GM10248 (cell line): Measurements from ENCODE around the gene CRY2.
"Not testable (repeated sequence)": the region's sequence is repeated elsewhere in the genome, so short reads cannot be mapped to it uniquely, and the experiment has no call there.

Source experiments
- CTCF ChIA-PET: fragments of 300-600 bp; sonication (Branson Sonifier 250); formaldehyde crosslinking; extraction: SDS; loops from one replicate; lab custom pipeline; 2021; ENCODE audit warnings: antibody characterized with exemption; lab: Yijun Ruan, JAX
- POLR2A ChIA-PET: fragments of 350-650 bp; sonication (Branson Sonifier 250); formaldehyde crosslinking; extraction: SDS; loops from one replicate; lab custom pipeline; 2020; ENCODE audit warnings: antibody characterized with exemption; lab: Yijun Ruan, JAX
- DNase-seq: peaks from one replicate; pipeline ENCODE4 v3.0.0; 2012; ENCODE audit errors: extremely low spot score
- CTCF ChIP-seq: IDR thresholded peaks from 2 replicates; pipeline ENCODE4 v1.5.1; 2012; ENCODE audit warnings: mild to moderate bottlenecking, low read depth; ENCODE audit errors: extremely low read depth, missing control alignments, control extremely low read depth

The CRY2 gene

GRCh38 chr11:45899448-45900174 lies 52.3 kb downstream of the CRY2 start:
- no peak for TF ChIP-seq CTCF
- POLR2A ChIA-PET, result interaction anchor here (1.0 kb wide), 1 partner anchor 15 kb away, joined by 3 read pairs; no protein-coding TSS in a partner anchor
- DNase-seq, result peak; percentile 83
- CTCF ChIA-PET, result interaction anchor here (1.1 kb wide), 1 partner anchor 40 kb away, joined by 3 read pairs; no protein-coding TSS in a partner anchor

GRCh38 chr11:45900175-45900800 lies 53.0 kb downstream of the CRY2 start:
- CTCF ChIA-PET, result interaction anchor here (1.4 kb wide), 1 partner anchor 14 kb away, joined by 3 read pairs; no protein-coding TSS in a partner anchor
- DNase-seq, POLR2A ChIA-PET: not testable (repeated sequence)

- DNase-seq, result no peak
- no peak for TF ChIP-seq CTCF
- POLR2A ChIA-PET, result no interaction called here
- CTCF ChIA-PET, result interaction anchor here (1.4 to 1.9 kb wide), 2 partner anchors 15 to 64 kb away, joined by 3 to 5 read pairs; no protein-coding TSS in a partner anchor
Observed at GRCh38 chr11:45900916-45901617, 53.8 kb downstream of the CRY2 start.

- ChIA-PET CTCF (interaction anchor here (1.4 to 1.9 kb wide), 2 partner anchors 15 to 63 kb away, joined by 3 to 5 read pairs; no protein-coding TSS in a partner anchor), POLR2A (no interaction called here)
- DNase-seq, result no peak
- no peak for TF ChIP-seq CTCF
Observed at GRCh38 chr11:45901626-45902025, 54.4 kb downstream of the CRY2 start.

GRCh38 chr11:45902452-45903380 lies 55.4 kb downstream of the CRY2 start:
- DNase-seq, result no peak
- CTCF ChIA-PET, result interaction anchor here (1.9 kb wide), 1 partner anchor 62 kb away, joined by 5 read pairs; no protein-coding TSS in a partner anchor
- no peak for TF ChIP-seq CTCF
- POLR2A ChIA-PET, result no interaction called here

GRCh38 chr11:45904309-45904915 lies 57.1 kb downstream of the CRY2 start:
- CTCF ChIA-PET, result no interaction called here
- TF ChIP-seq CTCF, result no peak
- POLR2A ChIA-PET, result no interaction called here
- no peak for DNase-seq
